WTC11 (cell line): ENCODE results near the gene LRRN3. TPM values are rescaled to one million over a fixed set of nuclear protein-coding genes. Genes with fewer than 3 reads are reported as not detected.

Experiments
- ATAC-seq: fragments of 200-7000 bp; cut with Tn5 transposase; 2 replicates; pipeline ENCODE4 v1.10.0; 2021; ENCODE audit warnings: mild to moderate bottlenecking, moderate library complexity
- CTCF ChIA-PET: fragments of 300-600 bp; sonication (Branson Sonifier 250); formaldehyde crosslinking; loops from one replicate; lab custom pipeline; 2021; ENCODE audit warnings: antibody characterized with exemption; lab: Charles Lee
- POLR2A ChIA-PET: fragments of 350-600 bp; sonication (Branson Sonifier 250); formaldehyde crosslinking; loops from one replicate; lab custom pipeline; 2021; ENCODE audit warnings: antibody characterized with exemption; lab: Charles Lee
- DNase-seq: peaks from one replicate; pipeline ENCODE4 v3.0.0; 2021; ENCODE audit warnings: low spot score
- H3K27ac Mint-ChIP-seq: 2 replicates; pipeline ENCODE4 v1.8.0; 2021; ENCODE audit warnings: mixed read lengths
- H3K27me3 Mint-ChIP-seq: 2 replicates; pipeline ENCODE4 v1.8.0; 2021; ENCODE audit warnings: low read depth, mild to moderate bottlenecking, moderate library complexity, mixed read lengths
- H3K36me3 Mint-ChIP-seq: 2 replicates; pipeline ENCODE4 v1.8.0; 2021; ENCODE audit warnings: mixed read lengths
- H3K4me1 Mint-ChIP-seq: 2 replicates; pipeline ENCODE4 v1.8.0; 2022; ENCODE audit warnings: mixed read lengths
- H3K4me3 Mint-ChIP-seq: 2 replicates; pipeline ENCODE4 v1.8.0; 2021; ENCODE audit warnings: mild to moderate bottlenecking, moderate library complexity, mixed read lengths
- H3K9me3 Mint-ChIP-seq: 2 replicates; pipeline ENCODE4 v1.8.0; 2021; ENCODE audit warnings: mixed read lengths
- AFF4 ChIP-seq: sonication (generic); formaldehyde crosslinking; IDR thresholded peaks from 2 replicates; pipeline ENCODE4 v1.8.1; 2023; ENCODE audit warnings: mild to moderate bottlenecking, missing genetic modification reagents, borderline replicate concordance
- ATF2 ChIP-seq: sonication (generic); formaldehyde crosslinking; IDR thresholded peaks from 2 replicates; pipeline ENCODE4 v1.8.1; 2022; ENCODE audit warnings: low read depth, missing genetic modification reagents, borderline replicate concordance
- CBFB ChIP-seq: sonication (generic); formaldehyde crosslinking; IDR thresholded peaks from 2 replicates; pipeline ENCODE4 v1.8.1; 2022; ENCODE audit warnings: mild to moderate bottlenecking, low read depth, missing genetic modification reagents
- CREB1 ChIP-seq: sonication (generic); formaldehyde crosslinking; IDR thresholded peaks from 2 replicates; pipeline ENCODE4 v1.8.0; 2023; ENCODE audit warnings: mild to moderate bottlenecking, missing genetic modification reagents
- ESRRA ChIP-seq: sonication (generic); formaldehyde crosslinking; IDR thresholded peaks from 2 replicates; pipeline ENCODE4 v1.8.1; 2022; ENCODE audit warnings: mild to moderate bottlenecking, missing genetic modification reagents, borderline replicate concordance
- FOXK1 ChIP-seq: sonication (generic); formaldehyde crosslinking; IDR thresholded peaks from 2 replicates; pipeline ENCODE4 v1.8.0; 2022; ENCODE audit warnings: mild to moderate bottlenecking, moderate library complexity, missing genetic modification reagents
- HMGA2 ChIP-seq: fragments of 250-450 bp; sonication (Bioruptor Pico); IDR thresholded peaks from 2 replicates; pipeline ENCODE4 v1.4.0; 2021; ENCODE audit warnings: mild to moderate bottlenecking, moderate library complexity
- JAZF1 ChIP-seq: fragments of 250-450 bp; sonication (Bioruptor Pico); IDR thresholded peaks from 2 replicates; pipeline ENCODE4 v1.9.0; 2021; ENCODE audit warnings: moderate library complexity, mild to moderate bottlenecking, inconsistent platforms
- NFYB ChIP-seq: sonication (generic); formaldehyde crosslinking; conservative IDR thresholded peaks from 2 replicates; pipeline ENCODE4 v1.8.0; 2022; ENCODE audit warnings: low read depth, missing genetic modification reagents
- NR2C2 ChIP-seq: sonication (generic); formaldehyde crosslinking; IDR thresholded peaks from 2 replicates; pipeline ENCODE4 v1.8.0; 2022; ENCODE audit warnings: mild to moderate bottlenecking, missing genetic modification reagents
- RORB ChIP-seq: fragments of 250-450 bp; sonication (Bioruptor Pico); IDR thresholded peaks from 2 replicates; pipeline ENCODE4 v1.9.0; 2021; ENCODE audit warnings: mild to moderate bottlenecking
- SMAD4 ChIP-seq: sonication (generic); formaldehyde crosslinking; IDR thresholded peaks from 2 replicates; pipeline ENCODE4 v1.8.0; 2022; ENCODE audit warnings: mild to moderate bottlenecking, missing genetic modification reagents
- SOX15 ChIP-seq: fragments of 250-450 bp; sonication (Bioruptor Pico); IDR thresholded peaks from 2 replicates; pipeline ENCODE4 v1.9.0; 2021; ENCODE audit warnings: mild to moderate bottlenecking
- SP1 ChIP-seq: sonication (generic); formaldehyde crosslinking; conservative IDR thresholded peaks from 2 replicates; pipeline ENCODE4 v1.8.1; 2022; ENCODE audit warnings: missing genetic modification reagents
- TP53 ChIP-seq: sonication (generic); formaldehyde crosslinking; IDR thresholded peaks from 2 replicates; pipeline ENCODE4 v1.8.1; 2023; ENCODE audit warnings: mild to moderate bottlenecking, missing genetic modification reagents
- ZBTB21 ChIP-seq: sonication (generic); formaldehyde crosslinking; IDR thresholded peaks from 2 replicates; pipeline ENCODE4 v1.8.1; 2023; ENCODE audit warnings: mild to moderate bottlenecking, missing genetic modification reagents, borderline replicate concordance
- ZNF219 ChIP-seq: sonication (generic); formaldehyde crosslinking; IDR thresholded peaks from 2 replicates; pipeline ENCODE4 v1.8.0; 2023; ENCODE audit warnings: missing genetic modification reagents, mild to moderate bottlenecking, borderline replicate concordance
- ZNF263 ChIP-seq: sonication (generic); formaldehyde crosslinking; IDR thresholded peaks from 2 replicates; pipeline ENCODE4 v1.8.1; 2022; ENCODE audit warnings: low read depth, mild to moderate bottlenecking, moderate library complexity, missing genetic modification reagents
- ZNF396 ChIP-seq: fragments of 250-450 bp; sonication (Bioruptor Pico); IDR thresholded peaks from 2 replicates; pipeline ENCODE4 v1.8.0; 2021; ENCODE audit warnings: mild to moderate bottlenecking, moderate library complexity, borderline replicate concordance
- ZNF416 ChIP-seq: fragments of 250-450 bp; sonication (Bioruptor Pico); IDR thresholded peaks from 2 replicates; pipeline ENCODE4 v1.9.0; 2021; ENCODE audit warnings: mild to moderate bottlenecking, inconsistent platforms
- ZNF425 ChIP-seq: fragments of 250-450 bp; sonication (Bioruptor Pico); conservative IDR thresholded peaks from 2 replicates; pipeline ENCODE4 v1.9.0; 2021; ENCODE audit warnings: mild to moderate bottlenecking
- total RNA-seq: library from RNA; stranded (reverse); gene quantifications from 3 replicates; pipeline ENCODE4 v1.2.3, GENCODE V29; 2021
- TF ChIP-seq, protein P1 (sequence below): fragments of 250-450 bp; sonication (Bioruptor Pico); IDR thresholded peaks from 2 replicates; pipeline ENCODE4 v1.9.0; 2021; ENCODE audit warnings: mild to moderate bottlenecking, borderline replicate concordance

The LRRN3 gene
- total RNA-seq, 1 experiment from 2014 or later = 0.70 TPM

GRCh38 chr7:111067251-111067650 lies 23.7 kb upstream of the LRRN3 start (continued):
- TF ChIP-seq CREB1 = no peak
- TF ChIP-seq JAZF1 = no peak
- no peak for TF ChIP-seq ZNF396 (CRISPR knock-in tag)
- no peak for TF ChIP-seq SP1 (CRISPR knock-in tag)

DNA sequence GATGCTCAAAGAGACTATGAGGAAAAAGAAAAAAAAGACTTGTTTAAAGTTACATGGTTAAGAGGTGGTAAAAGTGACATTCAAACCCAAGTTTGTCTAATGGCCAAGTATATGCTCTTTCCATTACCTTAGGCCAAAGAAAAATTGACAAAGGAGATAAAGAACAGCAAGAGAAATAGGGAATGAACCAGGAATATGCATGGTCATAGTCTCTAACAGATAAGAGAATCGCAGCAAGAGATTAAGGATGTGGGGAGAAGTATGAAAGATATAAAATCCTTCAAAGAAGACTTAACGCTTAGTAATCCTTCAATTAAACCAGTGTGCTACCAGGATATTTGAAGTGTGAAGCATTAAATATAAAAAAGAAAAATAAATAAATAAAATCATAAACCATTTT lies 23.2 kb upstream of the LRRN3 start:
- ATAC-seq (no peak), DNase-seq (no peak)
- Mint-ChIP-seq H3K36me3 (peaks cover 32% of the 10 kb centered on the region), H3K27me3 (no peaks in the 10 kb centered on the region), H3K4me1 (peaks cover 8% of the 10 kb centered on the region), H3K4me3 (no peak overlapping the region), H3K27ac (no peak overlapping the region), H3K9me3 (peaks cover 31% of the 10 kb centered on the region)
- CTCF ChIA-PET = no interaction called here
- POLR2A ChIA-PET = no interaction called here
- TF ChIP-seq TP53 (CRISPR knock-in tag) (no peak), NR2C2 (CRISPR knock-in tag) (no peak), NFYB (no peak), ATF2 (CRISPR knock-in tag) (no peak)

DNA sequence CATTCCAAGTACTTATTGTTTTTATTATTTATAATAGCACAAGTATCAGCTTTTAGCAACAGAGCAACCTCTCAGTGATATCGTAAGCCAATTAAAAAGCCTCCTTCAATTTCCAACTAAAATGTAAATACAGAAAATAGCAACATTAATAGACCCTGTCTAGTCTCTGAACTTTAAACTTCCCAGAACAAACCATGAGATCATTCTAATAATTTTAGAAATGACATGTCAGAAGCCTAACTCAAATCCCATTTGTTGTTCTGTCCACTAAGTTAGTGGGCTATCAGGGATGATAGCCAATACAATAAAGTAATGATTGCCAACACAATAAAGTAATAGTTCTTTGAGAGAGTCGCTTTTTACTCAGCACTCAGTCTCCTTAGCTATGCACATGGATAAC lies 22.3 kb upstream of the LRRN3 start:
- POLR2A ChIA-PET = no interaction called here
- H3K27me3 Mint-ChIP-seq = no peaks in the 10 kb centered on the region
- H3K27ac Mint-ChIP-seq = no peak overlapping the region
- peaks cover 22% of the 10 kb centered on the region for H3K9me3 Mint-ChIP-seq
- TF ChIP-seq ZNF263 (CRISPR knock-in tag) = no peak
- no peak for TF ChIP-seq ZNF219
- TF ChIP-seq ESRRA (CRISPR knock-in tag) = no peak
- TF ChIP-seq ZNF425 (CRISPR knock-in tag) = no peak
- TF ChIP-seq CBFB = no peak
- no peak for TF ChIP-seq AFF4 (CRISPR knock-in tag)
- CTCF ChIA-PET = no interaction called here
- no peak overlapping the region for H3K4me3 Mint-ChIP-seq
- ATAC-seq (no peak), DNase-seq (no peak)
- H3K4me1 Mint-ChIP-seq = peaks cover 11% of the 10 kb centered on the region
- peaks cover 22% of the 10 kb centered on the region for H3K36me3 Mint-ChIP-seq

DNA sequence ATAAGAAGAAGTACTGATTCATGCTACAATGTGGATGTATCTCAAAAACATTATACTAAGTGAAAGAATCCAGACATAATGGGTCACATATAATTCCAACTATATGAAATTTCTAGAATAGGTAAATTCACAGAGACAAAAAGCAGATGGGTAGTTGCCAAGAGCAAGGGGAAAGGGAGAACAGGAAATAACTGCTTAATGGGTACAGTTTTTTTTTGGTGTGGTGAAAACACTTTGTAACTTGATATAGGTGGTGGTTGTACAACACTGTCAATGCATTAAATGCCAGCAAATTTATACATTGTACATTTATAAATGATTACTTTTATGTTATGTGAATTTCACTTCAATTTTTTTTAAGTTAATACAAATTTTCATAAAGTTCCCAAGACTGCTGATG lies 19.4 kb upstream of the LRRN3 start:
- Mint-ChIP-seq H3K9me3 (peaks cover 2% of the 10 kb centered on the region; the same call in 1 of the 2 replicates), H3K27me3 (no peaks in the 10 kb centered on the region), H3K4me3 (no peak overlapping the region), H3K36me3 (no peaks in the 10 kb centered on the region), H3K4me1 (peaks cover 28% of the 10 kb centered on the region), H3K27ac (no peak overlapping the region)
- ATAC-seq (no peak), DNase-seq (no peak)
- ChIA-PET CTCF (no interaction called here), POLR2A (no interaction called here)
- no peak for TF ChIP-seq ZNF416 (CRISPR knock-in tag)
- no peak for TF ChIP-seq ZBTB21
- no peak for TF ChIP-seq HMGA2
- no peak for TF ChIP-seq SOX15 (CRISPR knock-in tag)
- no peak for TF ChIP-seq SMAD4 (CRISPR knock-in tag)
- TF ChIP-seq RORB = no peak
- TF ChIP-seq, protein P1, sequence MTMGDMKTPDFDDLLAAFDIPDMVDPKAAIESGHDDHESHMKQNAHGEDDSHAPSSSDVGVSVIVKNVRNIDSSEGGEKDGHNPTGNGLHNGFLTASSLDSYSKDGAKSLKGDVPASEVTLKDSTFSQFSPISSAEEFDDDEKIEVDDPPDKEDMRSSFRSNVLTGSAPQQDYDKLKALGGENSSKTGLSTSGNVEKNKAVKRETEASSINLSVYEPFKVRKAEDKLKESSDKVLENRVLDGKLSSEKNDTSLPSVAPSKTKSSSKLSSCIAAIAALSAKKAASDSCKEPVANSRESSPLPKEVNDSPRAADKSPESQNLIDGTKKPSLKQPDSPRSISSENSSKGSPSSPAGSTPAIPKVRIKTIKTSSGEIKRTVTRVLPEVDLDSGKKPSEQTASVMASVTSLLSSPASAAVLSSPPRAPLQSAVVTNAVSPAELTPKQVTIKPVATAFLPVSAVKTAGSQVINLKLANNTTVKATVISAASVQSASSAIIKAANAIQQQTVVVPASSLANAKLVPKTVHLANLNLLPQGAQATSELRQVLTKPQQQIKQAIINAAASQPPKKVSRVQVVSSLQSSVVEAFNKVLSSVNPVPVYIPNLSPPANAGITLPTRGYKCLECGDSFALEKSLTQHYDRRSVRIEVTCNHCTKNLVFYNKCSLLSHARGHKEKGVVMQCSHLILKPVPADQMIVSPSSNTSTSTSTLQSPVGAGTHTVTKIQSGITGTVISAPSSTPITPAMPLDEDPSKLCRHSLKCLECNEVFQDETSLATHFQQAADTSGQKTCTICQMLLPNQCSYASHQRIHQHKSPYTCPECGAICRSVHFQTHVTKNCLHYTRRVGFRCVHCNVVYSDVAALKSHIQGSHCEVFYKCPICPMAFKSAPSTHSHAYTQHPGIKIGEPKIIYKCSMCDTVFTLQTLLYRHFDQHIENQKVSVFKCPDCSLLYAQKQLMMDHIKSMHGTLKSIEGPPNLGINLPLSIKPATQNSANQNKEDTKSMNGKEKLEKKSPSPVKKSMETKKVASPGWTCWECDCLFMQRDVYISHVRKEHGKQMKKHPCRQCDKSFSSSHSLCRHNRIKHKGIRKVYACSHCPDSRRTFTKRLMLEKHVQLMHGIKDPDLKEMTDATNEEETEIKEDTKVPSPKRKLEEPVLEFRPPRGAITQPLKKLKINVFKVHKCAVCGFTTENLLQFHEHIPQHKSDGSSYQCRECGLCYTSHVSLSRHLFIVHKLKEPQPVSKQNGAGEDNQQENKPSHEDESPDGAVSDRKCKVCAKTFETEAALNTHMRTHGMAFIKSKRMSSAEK (CRISPR knock-in tag) = no peak
- TF ChIP-seq FOXK1 = no peak
